C4-2B (cell line): ENCODE measurements around the gene FBXW12.

Experiments
- CTCF ChIP-seq: fragments of 450-650 bp; conservative IDR thresholded peaks from 2 replicates; pipeline ENCODE4 v1.5.1; 2017; ENCODE audit warnings: mild to moderate bottlenecking
- ZFX ChIP-seq: fragments of 450-650 bp; IDR thresholded peaks from 2 replicates; pipeline ENCODE4 v1.6.1; 2017

- no peak for TF ChIP-seq CTCF
- TF ChIP-seq ZFX, result no peak
Measured at GRCh38 chr3:48434591-48435222, 62.7 kb downstream of the FBXW12 start.
